Measurements from ENCODE around the gene INSRR. TPM values are rescaled to one million over a fixed set of nuclear protein-coding genes. Genes with fewer than 3 reads are reported as not detected.

Gene INSRR
- total RNA-seq, 1 donor from 2014 or later, result 0.40 TPM

GRCh38 chr1:156880473-156880872, 21.6 kb upstream of the INSRR start:
- ATAC-seq (ENCODE audit: poor library complexity), result no peak
- intact Hi-C loops (cut with DNase I), result no loop called here

GRCh38 chr1:156879876-156880275, 21.0 kb upstream of the INSRR start:
- intact Hi-C loops (cut with DNase I), result no loop called here
- DNase-seq (no peak), ATAC-seq (ENCODE audit: poor library complexity) (no peak)

More at GRCh38 chr1:156880473-156880872, 21.6 kb upstream of the INSRR start:
- no peak for DNase-seq

GRCh38 chr1:156877433-156878170, 18.7 kb upstream of the INSRR start:
- no peak for DNase-seq
- ATAC-seq (ENCODE audit: poor library complexity), result no peak
- intact Hi-C loops (cut with DNase I), result no loop called here

GRCh38 chr1:156876281-156876680, 17.4 kb upstream of the INSRR start:
- DNase-seq (no peak), ATAC-seq (ENCODE audit: poor library complexity) (no peak)

GRCh38 chr1:156875341-156875615, 16.4 kb upstream of the INSRR start:
- intact Hi-C loops (cut with DNase I), result no loop called here
- DNase-seq (no peak), ATAC-seq (ENCODE audit: poor library complexity) (no peak)

More at GRCh38 chr1:156876281-156876680, 17.4 kb upstream of the INSRR start:
- intact Hi-C loops (cut with DNase I), result no loop called here

- DNase-seq, result no peak
- intact Hi-C loops (cut with DNase I), result no loop called here
- ATAC-seq (ENCODE audit: poor library complexity), result no peak
Observed at GRCh38 chr1:156874572-156875340, 15.8 kb upstream of the INSRR start.

GRCh38 chr1:156874142-156874541, 15.2 kb upstream of the INSRR start:
- no peak for DNase-seq
- ATAC-seq (ENCODE audit: poor library complexity), result no peak
- intact Hi-C loops (cut with DNase I), result no loop called here

GRCh38 chr1:156873659-156874058, 14.7 kb upstream of the INSRR start:
- DNase-seq (no peak), ATAC-seq (ENCODE audit: poor library complexity) (no peak)
- intact Hi-C loops (cut with DNase I), result no loop called here

- intact Hi-C loops (cut with DNase I), result no loop called here
- DNase-seq (no peak), ATAC-seq (ENCODE audit: poor library complexity) (no peak)
Observed at GRCh38 chr1:156869455-156869854, 10.5 kb upstream of the INSRR start.

GRCh38 chr1:156868341-156868740, 9.4 kb upstream of the INSRR start:
- intact Hi-C loops (cut with DNase I), result no loop called here
- ATAC-seq (ENCODE audit: poor library complexity) (no peak), DNase-seq (no peak)

- DNase-seq, result no peak
- intact Hi-C loops (cut with DNase I), result no loop called here
Observed at GRCh38 chr1:156866249-156866909, 7.5 kb upstream of the INSRR start.

GRCh38 chr1:156865865-156866248, 6.9 kb upstream of the INSRR start:
- ATAC-seq (ENCODE audit: poor library complexity) (no peak), DNase-seq (no peak)
- intact Hi-C loops (cut with DNase I), result no loop called here

More at GRCh38 chr1:156866249-156866909, 7.5 kb upstream of the INSRR start:
- no peak for ATAC-seq (ENCODE audit: poor library complexity)

GRCh38 chr1:156865258-156865657, 6.3 kb upstream of the INSRR start:
- no peak for DNase-seq
- no peak for ATAC-seq (ENCODE audit: poor library complexity)
- intact Hi-C loops (cut with DNase I), result no loop called here

GRCh38 chr1:156864796-156865195, 5.9 kb upstream of the INSRR start:
- no peak for DNase-seq
- intact Hi-C loops (cut with DNase I), result no loop called here
- ATAC-seq (ENCODE audit: poor library complexity), result no peak

GRCh38 chr1:156863631-156864030, 4.7 kb upstream of the INSRR start:
- no peak for ATAC-seq (ENCODE audit: poor library complexity)
- intact Hi-C loops (cut with DNase I), result no loop called here
- DNase-seq, result no peak

GRCh38 chr1:156862997-156863599, 4.2 kb upstream of the INSRR start:
- DNase-seq (no peak), ATAC-seq (ENCODE audit: poor library complexity) (no peak)
- intact Hi-C loops (cut with DNase I), result no loop called here

- intact Hi-C loops (cut with DNase I), result no loop called here
Observed at GRCh38 chr1:156862584-156862983, 3.7 kb upstream of the INSRR start.

GRCh38 chr1:156860628-156861423, 1.9 kb upstream of the INSRR start, which contains the start of gene NTRK1:
Gene NTRK1 (plus strand): TSS chr1:156860865. CDS start chr1:156860935, 70 bp downstream.
- intact Hi-C loops (cut with DNase I), result no loop called here
- ATAC-seq (ENCODE audit: poor library complexity), result peak; percentile 37
- DNase-seq, result peak; percentile 62

More at GRCh38 chr1:156862584-156862983, 3.7 kb upstream of the INSRR start:
- no peak for DNase-seq
- ATAC-seq (ENCODE audit: poor library complexity), result no peak

All from Right ventricle myocardium superior (tissue), 1 donor.